ENCODE results near the gene COBL. TPM values are rescaled to one million over a fixed set of nuclear protein-coding genes. Genes with fewer than 3 reads are reported as not detected.

COBL gene
- total RNA-seq, 4 donors from 2014 or later: 1.1 to 27.7 (median 15.2) TPM

DNA sequence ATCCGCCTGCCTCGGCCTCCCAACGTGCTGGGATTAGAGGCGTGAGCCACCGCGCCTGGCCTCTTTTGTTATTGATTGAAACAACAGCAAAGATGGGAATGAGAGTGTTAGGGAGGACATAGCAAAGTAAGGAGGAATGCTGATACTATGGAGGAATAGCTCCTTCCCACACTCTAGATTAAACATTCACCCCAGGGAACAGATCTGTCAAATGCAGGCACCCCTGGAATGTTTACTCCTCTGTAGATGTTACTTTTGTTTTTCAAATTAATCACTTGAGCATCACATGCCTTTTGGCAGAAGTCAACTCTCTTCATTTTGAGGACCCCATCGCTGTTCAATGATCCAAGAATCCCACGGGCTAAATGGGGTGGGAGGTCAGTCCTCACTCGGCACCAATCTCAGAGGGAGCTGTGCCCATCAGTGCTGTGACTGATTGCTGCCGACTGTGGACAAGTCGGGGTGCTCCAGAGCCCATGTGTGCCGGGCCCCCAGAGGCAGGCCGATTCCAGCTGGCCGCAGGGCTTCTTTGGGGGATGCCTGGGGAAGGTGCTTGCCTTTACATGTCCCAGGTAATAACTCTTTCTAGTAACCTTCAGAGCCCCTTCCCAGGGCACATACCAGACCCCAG, 10.2 kb upstream of the COBL start:
- ATAC-seq (ENCODE audit: low FRiP score): no peak
- no peak for DNase-seq (ENCODE audit: low spot score)
- TF ChIP-seq, protein P1, sequence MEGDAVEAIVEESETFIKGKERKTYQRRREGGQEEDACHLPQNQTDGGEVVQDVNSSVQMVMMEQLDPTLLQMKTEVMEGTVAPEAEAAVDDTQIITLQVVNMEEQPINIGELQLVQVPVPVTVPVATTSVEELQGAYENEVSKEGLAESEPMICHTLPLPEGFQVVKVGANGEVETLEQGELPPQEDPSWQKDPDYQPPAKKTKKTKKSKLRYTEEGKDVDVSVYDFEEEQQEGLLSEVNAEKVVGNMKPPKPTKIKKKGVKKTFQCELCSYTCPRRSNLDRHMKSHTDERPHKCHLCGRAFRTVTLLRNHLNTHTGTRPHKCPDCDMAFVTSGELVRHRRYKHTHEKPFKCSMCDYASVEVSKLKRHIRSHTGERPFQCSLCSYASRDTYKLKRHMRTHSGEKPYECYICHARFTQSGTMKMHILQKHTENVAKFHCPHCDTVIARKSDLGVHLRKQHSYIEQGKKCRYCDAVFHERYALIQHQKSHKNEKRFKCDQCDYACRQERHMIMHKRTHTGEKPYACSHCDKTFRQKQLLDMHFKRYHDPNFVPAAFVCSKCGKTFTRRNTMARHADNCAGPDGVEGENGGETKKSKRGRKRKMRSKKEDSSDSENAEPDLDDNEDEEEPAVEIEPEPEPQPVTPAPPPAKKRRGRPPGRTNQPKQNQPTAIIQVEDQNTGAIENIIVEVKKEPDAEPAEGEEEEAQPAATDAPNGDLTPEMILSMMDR (IDR thresholded peaks at IDR 0.05): no peak

DNA sequence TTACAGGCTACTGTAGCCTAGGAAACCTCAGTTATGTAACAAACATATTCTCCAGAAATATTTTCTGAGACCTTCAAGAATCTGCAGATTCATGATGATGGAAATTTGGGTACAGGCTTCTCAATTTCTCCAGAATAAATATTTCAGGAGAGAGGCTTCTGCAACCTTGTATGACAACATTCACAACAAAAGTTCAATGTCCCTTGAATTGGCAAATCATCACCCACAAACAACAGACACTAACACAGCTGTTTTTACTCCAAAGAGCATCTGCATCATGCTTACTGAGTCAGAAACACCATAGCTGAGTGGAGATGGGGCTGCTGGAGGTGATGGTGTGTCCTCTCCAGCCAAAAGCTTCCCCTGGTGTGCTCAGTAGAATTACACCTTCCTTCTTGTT, 9.3 kb upstream of the COBL start:
- ATAC-seq (ENCODE audit: low FRiP score): peak; percentile 33
- no peak for DNase-seq (ENCODE audit: low spot score)
- TF ChIP-seq, protein P1 (IDR thresholded peaks at IDR 0.05): no peak

DNA sequence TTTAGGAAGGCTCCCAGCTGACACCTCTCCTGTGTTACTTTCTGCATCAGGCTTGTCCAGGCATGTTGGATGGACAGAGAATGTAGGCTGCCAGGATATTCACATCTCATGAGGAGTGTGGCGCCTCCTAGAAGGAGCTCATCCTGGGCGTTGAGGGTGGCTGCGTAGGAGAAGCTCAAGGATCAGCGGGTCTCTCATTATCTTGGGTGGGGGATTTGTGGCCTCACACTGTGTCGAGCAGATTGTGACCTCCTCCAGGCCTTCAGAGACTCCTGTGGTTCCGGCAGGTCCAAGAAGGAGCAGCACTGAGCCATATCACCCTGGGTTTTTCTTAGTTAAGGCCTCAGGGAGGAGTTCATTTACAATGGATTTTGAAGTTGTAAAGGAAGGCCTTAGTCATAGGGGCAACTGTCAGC, 8.7 kb upstream of the COBL start:
- ATAC-seq (ENCODE audit: low FRiP score) (peak; percentile 3), DNase-seq (ENCODE audit: low spot score) (no peak)
- TF ChIP-seq, protein P1 (IDR thresholded peaks at IDR 0.05): no peak

DNA sequence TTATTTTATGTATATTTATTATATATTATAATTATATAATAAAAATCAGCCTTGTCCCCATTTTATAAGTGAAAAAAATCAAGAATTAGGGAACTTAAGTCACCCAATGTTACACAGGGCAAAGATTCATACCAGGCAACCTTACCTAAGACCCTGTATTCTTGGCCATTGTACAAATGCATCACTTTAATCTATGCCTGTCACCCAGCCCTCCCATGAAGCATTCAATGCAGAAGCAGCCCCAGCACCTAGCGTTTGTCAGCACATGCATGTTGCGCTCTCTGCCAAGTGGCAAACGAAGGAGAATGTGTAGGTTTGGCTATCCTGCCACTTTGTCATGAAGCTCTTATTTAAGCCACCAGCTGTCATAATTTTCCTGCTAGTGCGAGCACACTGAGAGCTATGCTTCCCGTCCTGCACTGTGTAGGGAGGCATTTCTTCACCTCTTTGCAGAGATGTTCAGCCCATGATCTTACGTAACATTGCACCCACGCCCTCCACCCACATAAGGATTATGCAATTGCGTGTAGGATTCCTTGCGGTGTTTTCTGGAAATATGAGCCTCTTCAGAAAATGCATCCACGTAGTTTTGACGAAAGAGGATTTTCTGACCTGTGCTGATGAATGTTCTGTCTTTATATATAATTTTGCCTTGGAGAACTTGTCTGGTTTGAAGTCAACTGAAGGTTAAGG, 7.7 kb upstream of the COBL start:
- DNase-seq (ENCODE audit: low spot score) (peak; percentile 51), ATAC-seq (ENCODE audit: low FRiP score) (peak; percentile 87)
- TF ChIP-seq, protein P1 (IDR thresholded peaks at IDR 0.05): no peak

DNA sequence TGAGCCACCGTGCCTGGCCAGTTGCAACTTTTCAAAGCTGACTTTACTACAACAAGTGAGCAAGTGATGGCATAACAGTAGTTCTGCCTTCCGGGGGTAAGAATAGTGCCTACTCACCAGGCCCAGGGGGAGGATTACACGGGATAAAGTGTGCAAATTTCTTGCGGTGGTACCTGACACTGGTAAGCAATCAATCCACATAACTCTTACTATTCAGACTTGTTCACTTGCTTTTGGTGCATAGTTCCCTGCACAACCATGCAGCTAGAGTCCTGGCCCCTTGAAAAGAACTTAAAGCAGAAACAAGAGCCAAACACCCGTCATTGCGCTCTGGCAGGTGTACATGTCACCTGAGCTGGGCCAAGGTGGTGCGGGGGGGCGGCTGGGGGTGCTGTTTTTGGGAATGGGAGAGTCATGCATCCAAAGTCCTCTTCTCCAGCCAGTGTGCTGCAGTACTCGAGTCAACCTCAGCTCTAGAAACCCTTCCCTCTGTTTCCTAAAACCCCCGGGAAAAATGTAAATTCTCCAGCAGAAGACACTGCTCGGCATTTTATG, 5.4 kb upstream of the COBL start:
- ATAC-seq (ENCODE audit: low FRiP score): no peak

DNA sequence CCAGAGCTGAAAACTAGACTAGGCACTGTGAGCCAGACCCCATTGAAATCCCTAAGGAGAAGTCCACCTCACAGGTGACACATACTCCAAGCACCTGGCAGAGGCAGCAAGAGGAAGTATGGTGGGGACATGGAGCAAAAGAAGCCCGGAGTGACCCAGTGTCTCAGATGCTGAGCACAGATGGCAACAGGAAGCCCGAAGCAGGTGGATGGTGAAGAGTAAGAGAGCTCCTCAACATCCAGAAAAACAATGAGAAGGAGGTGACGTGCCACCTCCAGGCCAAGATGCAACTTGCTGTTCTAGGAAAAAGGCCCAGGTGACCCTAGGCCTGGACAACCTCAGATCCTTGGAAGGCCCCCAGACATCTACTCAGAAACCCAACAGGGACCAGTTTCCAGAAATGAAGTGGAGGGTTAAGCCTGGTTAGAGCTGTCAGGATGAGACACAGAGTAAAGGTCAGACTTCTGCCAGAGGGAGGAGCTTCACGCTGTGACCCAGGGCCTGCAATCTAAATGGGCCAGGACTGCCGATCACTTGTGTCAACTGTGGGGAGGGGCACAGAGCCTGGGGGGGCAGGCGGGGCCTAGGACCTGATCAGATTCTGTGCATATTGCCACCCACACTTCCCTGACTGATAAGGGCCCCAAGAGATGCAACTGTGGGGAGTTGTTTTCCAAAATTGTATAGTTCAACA, 2.4 kb upstream of the COBL start:
- DNase-seq (ENCODE audit: low spot score): no peak
- TF ChIP-seq, protein P1 (IDR thresholded peaks at IDR 0.05): no peak
- ATAC-seq (ENCODE audit: low FRiP score): no peak

More for the DNA sequence above, 5.4 kb upstream of the COBL start:
- TF ChIP-seq, protein P1 (IDR thresholded peaks at IDR 0.05): no peak
- no peak for DNase-seq (ENCODE audit: low spot score)

All from omental fat pad (tissue), 4 donors.